EL (cell line): Measurements from ENCODE around the gene SLC7A10.

Experiments used
- DNase-seq: peaks from one replicate; pipeline ENCODE4 v3.0.0-alpha.2; 2016

SLC7A10 gene

DNA sequence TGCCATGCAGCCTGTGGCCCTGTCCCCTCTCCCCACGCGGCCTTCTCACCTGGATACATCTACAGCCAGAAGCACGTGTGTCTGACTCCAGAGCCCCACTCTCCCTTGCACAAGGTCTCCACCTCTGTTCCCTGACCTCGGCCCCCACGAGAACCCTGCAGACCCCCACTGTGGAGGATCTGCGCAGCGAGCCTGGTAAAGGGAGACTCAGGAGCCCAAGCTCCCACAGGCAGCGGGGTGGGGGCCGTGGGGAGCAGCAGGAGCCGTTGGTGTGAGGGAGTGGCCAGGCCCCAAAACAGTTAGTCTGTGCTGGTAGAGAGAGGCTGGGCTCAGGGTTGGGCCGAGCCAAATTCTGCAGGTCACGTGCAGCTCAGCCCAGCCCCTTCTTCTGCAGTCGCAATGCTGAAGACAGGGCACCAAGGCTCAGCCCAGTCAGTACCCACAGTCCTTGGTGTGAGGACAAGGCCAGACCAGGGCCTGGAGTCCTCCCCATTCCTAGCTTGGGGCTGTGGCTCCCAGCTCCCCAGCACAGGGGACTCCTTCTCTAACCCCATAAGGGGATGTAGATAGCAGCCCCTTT is 28.7 kb upstream of the SLC7A10 start:
- DNase-seq: no peak

DNA sequence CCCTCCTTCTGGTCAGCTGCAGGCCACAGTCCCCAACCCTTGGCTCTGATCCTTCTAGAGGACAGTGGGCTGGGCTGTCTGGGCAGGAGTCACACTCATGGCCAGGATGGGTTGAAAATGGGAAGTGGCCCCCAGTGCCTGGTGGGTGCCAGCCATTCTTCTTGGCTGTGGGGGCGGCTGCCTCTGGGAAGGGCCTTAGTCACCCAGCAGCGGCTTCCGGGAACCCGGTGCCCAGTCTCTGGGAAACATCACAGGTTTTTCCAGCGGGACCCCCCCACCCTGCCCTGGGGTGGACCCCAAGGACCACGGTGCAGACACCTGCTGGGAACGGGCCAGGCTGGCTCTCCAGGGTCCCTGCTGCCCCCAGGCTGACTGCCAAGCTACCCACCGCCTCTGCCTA is 27.3 kb upstream of the SLC7A10 start:
- DNase-seq: no peak

DNA sequence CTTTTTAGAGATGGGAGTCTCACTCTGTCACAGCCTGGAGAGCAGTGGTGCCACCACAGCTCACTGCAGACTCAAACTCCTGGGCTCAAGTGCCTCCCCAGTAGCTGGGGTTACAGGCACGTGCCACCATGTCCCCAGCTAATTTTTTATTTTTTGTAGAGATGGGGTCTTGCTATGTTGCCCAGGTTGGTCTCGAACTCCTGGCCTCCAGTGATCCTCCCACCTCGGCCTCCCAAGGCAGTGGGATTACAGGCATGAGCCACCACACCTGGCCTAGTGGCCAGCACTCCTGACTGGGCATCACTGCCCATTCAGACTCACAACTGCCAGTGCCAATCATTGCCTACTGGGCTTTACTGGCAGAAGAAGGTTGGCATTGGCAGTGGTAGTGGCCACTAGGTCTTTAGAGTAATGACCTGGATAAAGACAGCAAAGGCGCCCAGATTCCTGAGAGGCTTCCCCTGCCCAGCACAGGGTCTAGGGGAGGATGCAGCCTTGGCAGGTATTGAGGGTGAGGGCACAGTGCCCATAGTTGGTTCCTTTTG is 26.8 kb upstream of the SLC7A10 start:
- no peak for DNase-seq

DNA sequence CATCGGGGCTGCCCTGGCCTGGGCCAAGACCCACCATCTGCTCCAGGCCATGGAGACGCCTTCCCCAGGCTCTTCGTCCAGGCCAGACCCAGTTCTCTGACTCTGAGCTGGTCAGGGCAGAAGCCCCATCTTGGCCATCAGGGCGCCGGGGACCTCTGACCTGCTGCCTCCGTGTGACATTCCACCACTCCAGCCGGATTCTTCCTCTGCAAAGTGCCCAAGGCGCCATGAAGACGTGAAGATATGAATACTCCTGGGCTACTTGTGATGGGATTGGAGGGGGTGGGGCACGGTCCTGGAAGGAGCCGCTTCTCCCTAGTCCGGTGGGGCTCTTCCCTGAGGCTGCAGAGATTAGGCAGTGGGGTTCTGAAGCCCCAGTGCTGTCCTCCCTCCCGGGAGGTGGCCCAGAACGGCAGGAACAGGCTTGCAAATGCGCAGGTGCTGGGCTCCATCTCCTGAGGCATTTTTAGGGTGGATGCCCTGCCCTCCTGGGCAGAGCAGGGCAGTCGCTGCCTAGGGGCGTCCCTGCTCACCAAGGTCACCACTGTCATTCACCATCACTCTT is 26.0 kb upstream of the SLC7A10 start:
- no peak for DNase-seq

DNA sequence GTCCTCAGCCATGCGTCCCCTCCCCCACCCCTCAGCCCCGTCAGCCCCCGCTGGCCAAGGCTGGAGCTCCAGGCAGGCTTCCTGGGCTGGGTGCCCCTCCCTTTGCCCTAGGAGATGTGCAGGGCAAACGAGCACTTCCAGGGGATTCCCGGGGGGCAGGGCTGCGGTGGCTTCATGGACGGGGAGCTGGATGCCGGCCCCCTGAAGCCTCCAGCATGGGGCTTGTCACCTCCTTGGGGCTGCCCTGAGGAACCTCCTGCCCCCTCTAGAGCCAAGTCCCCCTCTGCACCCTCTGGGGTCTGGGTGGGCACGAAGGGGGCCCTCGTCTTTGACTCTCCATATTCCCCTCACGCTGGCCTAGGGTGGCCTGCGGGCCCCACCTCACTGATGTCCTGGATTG is 25.4 kb upstream of the SLC7A10 start:
- no peak for DNase-seq

DNA sequence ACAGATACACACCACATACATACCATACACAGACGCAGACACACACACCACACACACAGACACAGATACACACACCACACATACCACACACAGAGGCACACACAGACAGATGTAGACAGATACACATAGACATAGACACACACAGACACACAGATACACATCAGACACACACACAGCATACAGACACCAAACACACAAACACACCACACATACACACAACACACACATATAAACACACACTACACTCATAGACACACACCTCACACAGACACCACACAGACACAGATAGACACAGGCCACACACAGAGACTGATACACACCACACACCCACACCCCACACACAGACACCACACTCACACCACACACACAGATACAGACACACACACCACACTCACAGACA is 24.9 kb upstream of the SLC7A10 start:
- DNase-seq: no peak

DNA sequence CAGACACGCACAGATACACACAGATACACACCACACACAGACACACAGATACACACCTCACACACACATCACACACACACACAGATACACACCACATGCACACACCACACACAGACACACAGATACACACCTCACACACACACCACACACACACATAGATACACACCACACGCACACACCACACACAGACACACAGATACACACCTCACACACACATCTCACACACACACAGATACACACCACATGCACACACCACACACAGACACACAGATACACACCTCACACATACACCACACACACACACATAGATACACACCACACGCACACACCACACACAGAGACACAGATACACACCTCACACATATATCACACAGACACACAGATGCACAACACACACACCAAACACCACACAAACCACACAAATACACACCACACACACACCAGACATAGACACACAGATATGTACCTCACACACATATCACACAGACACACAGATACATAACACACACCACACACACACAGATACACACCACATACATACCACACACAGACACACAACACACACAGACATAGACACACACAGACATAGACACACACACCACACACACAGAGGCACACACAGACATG is 24.2 kb upstream of the SLC7A10 start:
- DNase-seq: no peak

DNA sequence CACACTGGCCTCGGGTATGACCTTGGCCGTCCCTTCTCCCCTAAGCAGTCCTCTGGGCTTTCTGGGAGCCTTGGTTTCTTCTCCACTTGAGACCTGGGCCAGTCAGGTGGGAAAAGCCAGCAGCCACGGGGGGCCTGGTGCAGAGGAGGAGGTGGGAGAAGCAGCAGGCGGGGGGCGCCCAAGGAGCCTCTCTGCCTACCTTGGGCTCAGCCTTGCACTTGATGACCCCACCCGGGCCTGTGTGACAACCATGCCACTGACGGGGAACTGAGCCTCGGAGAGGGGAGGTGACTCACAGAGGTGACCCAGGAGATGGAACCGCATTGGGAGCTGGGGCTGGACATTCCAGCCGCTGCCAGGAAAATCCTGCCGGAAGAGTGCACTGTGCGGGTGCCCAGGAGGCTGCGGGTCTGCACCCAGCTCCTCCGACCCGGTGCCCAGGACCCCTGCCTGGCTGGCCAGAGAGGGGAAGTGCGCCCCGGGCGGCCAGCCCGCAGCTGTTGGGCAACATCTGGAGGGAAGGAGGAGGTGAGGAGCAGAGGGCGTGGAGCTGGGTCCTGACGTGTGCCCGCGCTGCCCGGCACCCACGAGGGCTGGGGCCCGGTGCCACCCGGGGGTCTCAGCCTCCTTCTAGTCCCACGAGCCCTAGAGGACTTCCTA is 23.4 kb upstream of the SLC7A10 start:
- DNase-seq: peak; percentile 21

DNA sequence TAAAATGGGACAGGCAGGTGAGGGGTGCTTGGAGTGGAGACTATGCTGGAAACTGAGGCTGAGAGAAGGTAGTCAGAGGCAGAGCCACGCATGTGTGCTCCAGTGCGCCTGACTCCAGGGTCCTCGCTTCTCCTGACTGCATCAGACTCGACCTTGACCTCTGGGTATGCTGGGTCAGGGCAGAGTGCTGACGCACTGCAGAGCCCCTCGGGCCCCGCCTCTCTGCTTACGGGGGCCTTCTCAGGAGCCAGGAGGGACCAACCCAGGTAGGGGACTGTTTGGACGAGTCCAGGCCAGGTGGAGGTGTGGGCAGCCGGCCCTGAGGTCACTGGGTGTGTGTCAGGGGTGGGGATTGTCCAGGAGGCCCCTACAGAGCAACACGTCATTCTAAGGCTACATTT is 22.9 kb upstream of the SLC7A10 start:
- no peak for DNase-seq

DNA sequence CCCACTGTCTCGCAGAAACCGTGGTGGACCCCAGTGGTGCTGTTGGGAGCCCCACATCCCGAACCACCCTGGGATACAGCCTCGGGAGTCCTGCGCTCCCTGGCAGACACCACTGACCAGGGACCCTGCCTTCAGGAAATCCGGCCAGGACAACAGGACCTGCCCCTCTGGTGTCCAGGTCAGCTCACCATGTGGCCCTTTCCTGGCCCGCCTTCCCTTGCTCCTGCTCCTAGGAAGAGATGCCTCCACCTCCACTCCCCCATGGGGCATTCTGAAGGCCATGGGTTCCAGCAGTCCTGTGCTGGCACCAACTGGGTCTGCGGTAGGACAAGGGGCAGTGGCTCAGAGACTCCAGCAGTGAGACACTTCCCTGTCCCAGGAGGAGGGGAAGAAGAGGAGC is 22.5 kb upstream of the SLC7A10 start:
- no peak for DNase-seq

DNA sequence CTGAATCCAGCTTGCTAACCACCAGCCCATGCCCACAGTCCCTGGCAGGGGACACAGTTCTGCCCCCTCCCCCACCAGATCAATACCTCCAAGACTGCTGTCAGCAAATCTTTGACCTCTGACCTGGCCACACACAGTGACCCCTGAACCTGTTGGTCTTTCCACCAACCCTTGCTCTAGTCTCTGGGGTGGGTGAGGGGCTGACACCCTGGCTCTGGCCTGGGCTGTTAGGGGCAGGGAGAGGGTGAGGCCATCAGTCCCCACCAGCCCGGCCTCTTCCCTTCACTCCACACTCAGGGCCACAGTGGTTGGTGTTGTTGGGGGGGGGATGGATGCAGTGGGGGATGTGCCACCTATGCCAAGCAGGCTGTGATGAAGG is 21.8 kb upstream of the SLC7A10 start:
- DNase-seq: no peak

DNA sequence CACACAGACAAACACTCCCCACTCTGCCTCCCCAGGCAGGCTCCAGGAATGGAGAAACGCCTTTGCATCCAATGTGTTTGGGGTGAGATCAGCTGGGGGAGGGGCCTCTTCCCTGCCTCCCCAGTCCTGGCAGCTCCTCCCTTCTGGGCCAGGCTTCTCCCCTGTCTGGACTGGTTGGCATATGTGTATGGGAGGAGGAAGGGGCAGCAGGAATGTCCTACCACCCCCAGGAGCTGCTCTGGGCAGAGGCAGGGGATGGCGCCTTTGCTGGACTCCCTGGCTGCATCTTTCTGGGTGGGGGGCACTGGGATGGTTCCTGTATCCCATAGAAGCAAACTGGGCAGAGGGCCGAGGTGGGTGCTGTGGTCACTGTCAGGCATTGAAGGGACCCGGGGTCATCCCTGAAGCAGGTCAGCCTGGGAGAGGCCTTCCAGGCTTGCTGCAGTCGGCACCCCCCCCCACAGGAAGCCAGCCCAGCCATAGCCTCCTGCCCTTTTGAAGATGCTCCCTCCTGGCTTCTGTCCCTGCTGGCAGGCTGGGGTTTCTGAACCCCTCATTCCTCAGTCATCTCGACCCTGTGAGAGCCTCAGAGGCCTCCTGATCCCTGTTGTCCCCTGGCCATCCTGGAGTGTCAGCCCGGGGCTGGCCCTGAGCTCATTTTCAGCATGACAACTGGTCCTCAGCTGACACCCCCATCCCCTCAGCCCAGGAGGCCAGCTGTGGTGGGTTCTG is 21.2 kb upstream of the SLC7A10 start:
- no peak for DNase-seq

DNA sequence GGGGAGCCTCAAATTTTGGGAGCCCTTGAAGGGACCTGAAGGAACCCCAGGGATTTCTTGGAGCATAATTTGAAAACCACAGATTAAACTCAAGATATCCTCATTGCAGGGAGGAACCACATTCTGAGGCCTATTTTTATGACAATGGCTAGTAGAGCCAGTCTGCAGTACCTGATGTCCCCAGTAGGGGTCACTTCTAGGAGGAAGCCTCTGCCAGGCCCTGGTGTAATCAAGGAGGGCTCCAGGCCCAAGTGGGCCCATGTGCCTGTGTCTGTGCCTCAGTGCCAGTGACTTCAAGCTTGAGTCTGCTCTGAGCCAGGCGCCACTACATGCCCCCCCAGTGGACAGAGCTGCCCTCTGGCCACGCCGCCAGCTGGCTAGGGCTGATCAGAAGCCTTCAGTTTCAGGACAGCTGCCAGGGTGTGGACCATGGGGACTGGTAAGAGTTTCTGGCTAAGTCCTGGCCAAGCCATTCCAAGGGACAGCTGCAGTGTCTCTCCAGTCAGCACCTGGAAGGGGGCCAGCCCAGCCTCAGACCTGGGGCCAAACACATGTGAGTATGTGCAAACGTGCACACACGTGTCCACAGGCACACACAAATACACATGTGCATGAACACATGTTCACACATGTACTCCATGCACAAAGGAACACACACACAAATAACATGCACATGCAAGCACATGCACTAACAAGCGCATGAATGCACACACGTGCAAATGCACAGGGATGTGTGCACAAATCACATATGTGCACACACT is 20.5 kb upstream of the SLC7A10 start:
- DNase-seq: no peak

DNA sequence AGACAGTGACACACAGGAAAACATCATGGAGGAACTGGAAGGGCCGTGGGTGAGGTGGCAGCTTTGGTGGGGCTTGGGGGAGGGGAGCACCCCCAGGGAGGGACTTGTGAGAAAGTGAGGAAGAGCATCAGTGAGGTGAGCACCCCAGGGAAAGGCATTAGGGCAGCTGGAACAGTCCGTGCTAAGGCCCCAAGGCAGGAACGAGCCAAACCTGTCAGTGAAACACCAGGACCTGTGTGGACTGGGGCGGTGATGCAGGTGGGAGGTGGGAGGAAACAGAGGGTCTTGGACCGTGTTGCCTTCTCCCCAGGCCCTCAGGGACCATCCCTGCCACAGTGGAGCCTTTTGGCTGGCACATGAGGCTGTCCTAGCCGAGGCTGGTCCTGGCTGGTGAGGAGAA is 17.3 kb upstream of the SLC7A10 start:
- no peak for DNase-seq

DNA sequence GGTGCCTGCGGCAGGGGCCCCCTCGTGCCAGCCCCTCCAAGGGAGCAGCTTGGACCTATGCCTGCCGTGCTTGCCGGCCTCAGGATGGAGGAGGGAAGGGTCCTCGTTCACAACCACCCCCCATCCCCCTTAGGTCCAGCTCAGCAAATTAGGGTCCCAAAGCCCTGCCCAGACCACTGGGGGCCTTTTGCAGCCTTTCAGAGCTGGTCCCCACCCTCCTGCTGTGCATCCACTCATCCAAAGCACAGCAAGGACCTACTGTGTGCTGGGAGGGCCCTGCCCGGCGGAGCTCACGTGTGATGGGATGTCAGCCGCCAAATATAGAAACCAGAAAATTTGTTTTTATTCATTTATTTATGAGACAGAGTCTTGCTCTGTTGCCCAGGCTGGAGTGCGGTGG is 16.5 kb upstream of the SLC7A10 start:
- DNase-seq: no peak

DNA sequence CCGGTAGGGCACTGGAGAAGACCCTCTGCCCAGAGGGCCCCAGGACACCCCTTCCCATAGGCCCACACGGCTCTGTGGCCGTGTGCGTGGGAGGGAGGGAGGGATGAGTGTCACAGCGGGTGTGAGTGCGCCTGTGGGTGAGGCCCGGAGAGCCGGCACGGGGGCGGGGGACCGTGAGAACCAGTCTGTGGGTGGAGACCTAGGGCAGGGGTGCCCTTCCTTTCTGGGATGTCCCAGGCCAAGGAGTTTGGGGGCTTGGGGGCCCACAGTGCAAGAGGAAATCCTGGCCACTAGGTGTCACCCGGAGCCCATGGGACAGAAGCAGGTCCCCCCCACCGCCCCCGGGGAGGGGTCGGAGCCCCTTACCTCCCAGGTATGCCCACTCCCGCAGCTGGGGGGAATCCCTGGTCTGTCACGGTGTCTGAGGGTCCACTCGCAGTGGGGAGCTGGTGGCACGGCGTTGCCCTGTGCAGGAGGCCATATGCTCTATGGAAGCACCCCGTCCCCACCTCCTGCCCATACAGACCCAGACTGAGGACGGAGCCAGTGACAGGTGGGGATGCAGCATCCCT is 16.0 kb upstream of the SLC7A10 start:
- DNase-seq: no peak

DNA sequence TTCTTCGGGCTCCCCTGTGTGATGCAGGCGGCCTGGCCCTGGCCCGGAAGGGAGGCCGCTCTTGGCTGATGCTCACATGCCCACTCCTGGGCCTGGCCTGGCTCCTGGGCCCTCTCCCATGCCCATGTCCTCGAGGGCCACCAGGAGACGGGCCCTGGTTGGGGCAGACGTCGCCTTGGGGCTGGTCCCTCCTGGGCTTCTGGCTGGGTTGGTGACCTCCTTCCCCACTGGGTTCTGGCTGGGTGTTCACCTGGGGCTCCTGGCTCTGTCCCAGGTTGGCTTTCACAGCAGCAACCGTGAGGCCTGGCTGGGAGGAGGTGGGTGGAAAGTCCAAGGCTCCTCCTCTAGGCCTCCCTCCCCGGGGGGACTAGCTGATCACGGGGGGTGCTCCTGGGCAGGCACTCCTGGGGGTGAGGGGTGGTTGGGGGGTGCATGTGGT is 15.5 kb upstream of the SLC7A10 start:
- no peak for DNase-seq

DNA sequence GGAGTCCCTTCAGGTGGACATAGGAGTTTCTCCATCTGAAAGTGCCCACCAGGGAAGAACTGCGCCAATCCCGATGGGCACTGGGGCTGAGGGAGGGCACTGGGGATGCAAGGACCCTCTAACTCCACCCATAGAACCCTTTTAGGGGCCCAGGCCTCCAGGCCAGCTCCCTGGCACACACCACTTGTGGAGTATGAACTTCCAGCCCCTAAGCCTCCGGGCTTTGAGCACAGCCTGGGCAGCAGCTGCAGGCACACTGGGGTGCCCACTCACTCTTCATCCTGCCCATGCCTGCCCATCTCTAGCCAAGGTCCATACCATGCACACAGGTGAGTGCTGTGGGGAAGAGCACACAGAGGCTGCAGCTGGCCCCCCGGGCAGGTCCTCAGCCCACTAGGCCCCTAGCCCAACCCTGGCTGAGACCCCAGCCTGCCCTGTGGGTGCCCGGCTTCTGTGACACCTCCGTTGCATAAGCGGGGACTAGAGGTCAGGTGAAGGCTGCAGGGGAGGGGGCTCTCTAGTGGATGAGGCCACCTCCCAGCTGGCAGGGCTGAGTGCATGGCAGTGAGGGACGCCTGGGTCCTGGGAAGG is 14.6 kb upstream of the SLC7A10 start:
- no peak for DNase-seq

DNA sequence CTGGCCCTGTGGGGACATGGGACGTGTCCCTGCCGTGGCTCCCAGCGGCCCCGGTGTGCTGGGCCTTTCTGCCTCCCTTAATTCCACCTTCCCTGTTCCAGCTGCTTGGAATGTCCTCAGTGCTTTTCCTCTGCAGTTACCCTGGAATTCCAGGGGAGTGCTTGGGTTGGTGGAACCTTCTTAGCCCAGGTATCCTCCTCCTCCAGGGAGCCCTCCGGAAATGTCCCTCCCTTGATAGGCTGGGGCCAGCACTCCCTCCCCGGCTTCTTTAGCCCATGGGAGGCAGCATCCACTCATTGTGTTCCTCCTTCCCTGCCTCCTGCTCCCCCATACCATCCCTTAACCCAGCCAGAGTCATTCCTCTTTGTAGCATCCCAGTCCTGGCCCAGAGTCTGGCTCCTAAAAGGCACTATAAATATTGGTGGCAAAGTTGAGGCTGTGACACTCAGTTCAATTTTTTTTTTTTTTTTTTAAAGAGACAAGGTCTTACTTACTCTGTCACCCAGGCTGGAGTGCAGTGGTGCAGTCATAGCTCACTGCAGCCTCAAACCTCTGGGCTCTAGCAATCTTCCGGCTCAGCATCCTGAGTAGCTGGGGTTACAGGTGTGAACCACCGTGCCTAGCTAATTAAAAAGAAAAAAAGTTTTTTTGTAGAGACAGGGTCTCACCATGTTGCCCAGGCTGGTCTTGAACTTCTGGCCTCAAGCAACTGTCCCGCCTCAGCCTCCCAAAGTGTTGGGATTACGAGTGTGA is 13.7 kb upstream of the SLC7A10 start:
- no peak for DNase-seq

DNA sequence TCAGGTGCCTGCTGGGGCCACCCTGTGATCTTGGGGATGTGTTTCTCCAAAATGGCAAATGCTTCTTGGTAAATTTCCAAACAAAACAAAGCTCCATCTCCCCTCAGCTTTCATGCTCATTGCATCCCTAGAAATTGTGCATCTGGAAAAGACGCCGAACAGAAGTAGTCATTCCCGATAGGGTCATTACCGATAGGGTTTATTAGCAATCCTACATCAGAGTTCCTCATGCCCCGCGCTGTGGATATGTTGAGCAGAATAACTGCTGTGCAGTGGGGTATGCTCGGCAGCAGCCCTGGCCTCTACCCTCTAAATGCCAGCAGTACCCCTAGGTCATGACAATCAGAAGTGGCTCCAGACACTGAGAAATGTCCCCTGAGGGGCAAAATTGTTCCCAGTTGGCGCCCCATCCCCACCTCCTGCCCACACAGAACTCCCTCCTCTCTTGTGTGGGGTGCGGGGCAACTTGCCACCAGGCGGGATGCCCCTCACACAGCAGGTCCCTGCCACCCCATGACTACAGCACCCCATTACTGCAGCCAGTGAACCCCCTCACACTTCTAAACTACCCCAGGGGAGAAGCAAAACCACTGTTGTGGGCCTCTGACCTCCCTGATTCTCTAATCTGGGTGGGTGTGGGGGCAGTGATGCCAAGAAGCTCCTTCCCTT is 13.0 kb upstream of the SLC7A10 start:
- no peak for DNase-seq
